Stimulated activated CD8-positive, alpha-beta memory T cell treated with anti-CD3 and anti-CD28 coated beads, Interleukin-7, amount 100 ng/mL, for 24 hours (primary cell): ENCODE results near the gene NPAT.
"Not testable (repeated sequence)": the region's sequence is repeated elsewhere in the genome, so short reads cannot be mapped to it uniquely, and the experiment has no call there.

Source experiments
- DNase-seq: peaks from one replicate; pipeline ENCODE4 v3.0.0-alpha.2; 2020; ENCODE audit warnings: low read depth

Gene NPAT

DNA sequence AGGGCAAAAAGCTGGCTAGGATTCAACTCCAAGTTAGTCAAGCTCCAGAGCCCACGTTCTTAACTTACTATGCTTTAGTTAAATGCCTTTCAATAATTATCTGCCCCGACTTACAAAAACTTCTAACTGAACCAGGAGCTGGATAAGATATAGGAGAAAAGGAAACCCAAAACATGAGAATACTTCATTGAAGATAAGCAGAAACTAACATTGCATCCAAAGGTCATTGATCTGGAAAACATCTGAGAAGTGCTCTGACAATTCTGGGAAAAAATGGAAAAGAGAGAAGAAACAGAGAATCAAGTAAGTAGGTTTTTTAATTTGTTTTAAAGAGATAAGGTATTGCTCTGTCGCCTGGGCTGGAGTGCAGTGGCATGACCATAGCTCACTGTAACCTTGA lies 73.9 kb downstream of the NPAT start:
- DNase-seq: no peak

DNA sequence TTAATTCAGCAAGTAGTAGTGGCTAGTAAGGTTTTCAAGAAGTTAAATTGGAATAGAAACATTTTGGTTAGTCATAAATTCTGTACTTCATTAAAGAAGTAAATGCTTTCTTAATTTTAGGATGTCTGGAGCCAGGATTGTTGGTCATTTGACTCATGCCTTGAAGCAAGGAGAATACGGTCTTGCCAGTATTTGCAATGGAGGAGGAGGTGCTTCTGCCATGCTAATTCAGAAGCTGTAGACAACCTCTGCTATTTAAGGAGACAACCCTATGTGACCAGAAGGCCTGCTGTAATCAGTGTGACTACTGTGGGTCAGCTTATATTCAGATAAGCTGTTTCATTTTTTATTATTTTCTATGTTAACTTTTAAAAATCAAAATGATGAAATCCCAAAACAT lies 75.3 kb downstream of the NPAT start:
- no peak for DNase-seq

DNA sequence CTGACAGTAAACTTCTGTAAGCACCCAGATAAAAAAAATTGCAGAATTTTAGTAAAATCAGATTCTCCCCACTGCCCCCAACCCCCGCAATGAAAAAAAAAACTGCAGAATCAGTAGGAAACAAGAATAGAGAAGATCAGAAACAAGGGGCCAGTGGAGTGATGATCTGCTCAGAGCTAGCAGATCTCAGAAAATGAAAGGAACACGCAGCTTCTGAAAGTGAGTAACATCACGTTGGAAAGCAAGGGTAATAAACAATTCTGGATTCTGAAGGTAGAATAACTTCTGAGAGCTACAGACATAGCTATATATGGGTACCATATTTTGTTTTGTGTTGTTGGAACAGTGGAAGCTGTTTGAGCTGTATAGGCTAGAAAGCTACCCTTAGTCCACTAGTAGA lies 77.8 kb downstream of the NPAT start:
- DNase-seq: no peak

DNA sequence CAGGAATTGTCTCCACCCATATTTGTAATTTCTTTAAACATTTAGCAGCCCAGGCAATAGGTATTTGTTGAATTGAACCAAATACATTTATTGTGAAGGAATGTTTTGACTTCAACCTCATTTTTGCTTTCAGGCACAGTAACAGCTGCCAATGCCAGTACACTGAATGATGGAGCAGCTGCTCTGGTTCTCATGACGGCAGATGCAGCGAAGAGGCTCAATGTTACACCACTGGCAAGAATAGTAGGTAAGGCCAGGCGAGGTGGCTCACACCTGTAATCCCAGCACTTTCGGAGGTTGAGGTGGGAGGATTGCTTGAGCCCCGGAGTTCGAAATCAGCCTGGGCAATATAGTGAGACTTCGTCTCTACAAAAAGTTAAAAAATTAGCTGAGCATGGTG lies 80.1 kb downstream of the NPAT start:
- no peak for DNase-seq

DNA sequence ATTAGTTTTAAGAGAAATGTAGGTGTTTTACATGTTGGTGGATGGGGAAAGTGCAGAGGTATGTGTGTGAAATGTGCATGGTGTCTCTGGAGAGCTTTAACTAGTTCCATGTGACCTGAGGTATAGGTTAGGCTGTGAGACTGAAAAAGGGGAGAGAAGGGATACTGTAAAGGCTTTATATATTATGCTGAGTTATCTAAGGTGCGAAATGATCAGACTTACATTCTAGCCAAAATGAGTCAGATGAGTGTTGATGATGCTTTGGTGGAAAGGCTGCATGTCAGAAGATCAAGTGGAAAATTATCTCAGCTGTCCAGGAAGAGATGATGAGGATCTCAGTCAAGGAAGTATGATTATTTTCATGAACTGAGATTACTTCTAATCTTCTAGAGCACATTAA lies 85.2 kb downstream of the NPAT start:
- no peak for DNase-seq

DNA sequence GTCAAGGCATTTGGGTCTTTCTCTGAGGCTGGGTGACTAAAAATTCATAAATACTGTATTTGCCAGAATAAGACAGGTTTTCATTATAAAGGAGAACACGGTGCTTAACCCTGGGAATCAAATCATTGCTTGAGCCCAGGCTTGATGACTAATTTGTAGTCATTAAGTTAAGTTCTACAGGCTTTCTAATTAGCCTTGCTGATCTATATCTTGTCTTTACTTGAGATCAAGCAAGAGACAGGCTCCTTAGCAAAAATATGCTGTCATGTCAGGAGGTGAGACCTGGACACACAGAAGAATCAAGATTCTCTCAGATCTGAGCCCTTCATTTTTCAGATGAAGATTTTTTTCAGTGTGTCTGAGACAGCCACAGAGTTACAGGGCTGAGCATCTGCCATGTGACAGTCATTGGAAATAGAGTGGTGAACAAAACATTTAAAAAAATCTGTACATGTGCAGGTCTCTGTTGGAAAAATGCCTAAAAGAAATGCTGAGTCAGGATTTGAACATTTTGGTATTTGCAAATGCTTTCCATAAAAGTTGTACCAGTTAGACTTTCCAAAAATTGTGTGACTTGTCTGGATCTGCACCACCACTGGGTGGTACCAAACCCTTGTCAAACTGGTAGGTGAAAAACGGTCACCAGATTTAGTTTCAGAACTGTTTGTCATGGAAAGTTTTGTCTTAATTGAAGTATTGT lies 86.4 kb downstream of the NPAT start:
- no peak for DNase-seq

DNA sequence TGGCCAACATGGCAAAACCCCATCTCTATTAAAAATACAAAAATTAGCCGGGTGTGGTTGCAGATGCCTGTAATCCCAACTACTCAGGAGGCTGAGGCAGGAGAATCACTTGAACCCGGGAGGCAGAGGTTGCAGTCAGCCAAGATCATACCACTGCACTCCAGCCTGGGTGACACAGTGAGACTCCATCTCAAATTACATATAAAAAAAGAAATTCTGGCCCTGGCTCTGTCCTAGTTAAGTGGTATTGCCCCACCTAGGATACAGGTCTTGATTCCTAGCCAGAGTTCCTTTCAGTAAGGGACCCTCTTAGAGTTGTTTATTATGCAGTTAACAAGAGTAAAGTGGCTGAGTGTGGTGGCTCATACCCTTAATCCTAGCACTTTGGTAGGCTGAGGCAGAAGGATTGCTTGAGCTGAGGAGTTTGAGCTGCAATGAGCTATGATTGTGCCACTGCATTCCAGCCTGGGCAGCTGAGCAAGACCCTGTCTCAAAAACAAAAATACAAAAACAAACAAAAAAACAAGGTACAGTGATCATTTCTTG lies 89.4 kb downstream of the NPAT start:
- DNase-seq: not testable (repeated sequence)

DNA sequence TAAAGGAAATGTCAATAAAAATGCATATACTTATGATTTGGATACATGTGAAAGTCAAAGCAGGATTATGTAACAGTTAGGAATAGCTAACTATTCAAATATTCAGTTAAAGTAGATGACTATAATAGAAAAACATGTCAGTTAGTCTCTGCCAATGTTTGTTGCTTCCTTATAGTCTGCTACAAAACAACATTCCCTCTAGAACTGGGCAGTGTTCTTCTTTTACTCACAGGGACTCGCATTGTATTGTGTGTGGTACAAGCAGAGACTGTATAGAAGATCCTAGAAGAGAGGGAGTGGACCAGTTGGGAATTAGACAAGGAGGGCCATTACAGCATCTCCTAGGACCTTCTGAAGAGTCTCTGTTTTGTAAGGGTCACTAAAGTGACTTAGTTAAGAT lies 90.4 kb downstream of the NPAT start:
- no peak for DNase-seq

DNA sequence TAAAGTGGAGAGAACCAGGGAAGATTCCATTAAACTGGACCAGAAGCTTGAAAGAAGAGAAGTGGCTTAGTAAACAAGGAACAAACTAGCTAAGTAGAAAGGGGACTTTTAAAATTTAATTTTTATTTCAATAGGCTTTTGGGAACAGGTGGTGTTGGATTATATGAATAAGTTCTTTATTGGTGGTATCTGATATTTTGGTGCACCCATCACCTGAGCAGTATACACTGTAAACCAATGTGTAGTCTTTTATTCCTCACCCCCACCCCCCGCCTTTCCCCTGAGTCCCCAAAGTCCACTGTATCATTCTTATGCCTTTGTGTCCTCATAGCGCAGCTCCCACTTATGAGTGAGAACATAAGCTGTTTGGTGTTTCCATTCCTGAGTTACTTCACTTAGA lies 93.7 kb downstream of the NPAT start:
- DNase-seq: no peak

DNA sequence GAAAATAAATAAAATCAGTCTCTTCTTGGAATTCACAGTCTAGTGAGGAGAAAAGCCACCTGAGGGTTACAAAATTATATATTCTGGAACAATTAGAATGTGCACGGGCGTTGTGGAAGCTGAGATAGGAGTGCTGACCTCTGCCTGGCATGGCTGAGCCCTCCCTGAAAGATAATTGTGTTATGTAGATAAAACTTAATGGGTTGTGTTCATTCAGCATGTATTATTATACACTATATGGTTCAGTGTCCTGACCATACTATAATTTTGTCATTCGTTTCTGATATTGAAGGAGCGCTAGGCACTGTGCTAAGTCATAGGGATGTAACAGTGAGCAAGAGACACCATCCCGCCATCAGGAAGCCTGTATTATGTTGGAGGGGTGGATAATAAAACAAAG lies 97.3 kb downstream of the NPAT start:
- no peak for DNase-seq

DNA sequence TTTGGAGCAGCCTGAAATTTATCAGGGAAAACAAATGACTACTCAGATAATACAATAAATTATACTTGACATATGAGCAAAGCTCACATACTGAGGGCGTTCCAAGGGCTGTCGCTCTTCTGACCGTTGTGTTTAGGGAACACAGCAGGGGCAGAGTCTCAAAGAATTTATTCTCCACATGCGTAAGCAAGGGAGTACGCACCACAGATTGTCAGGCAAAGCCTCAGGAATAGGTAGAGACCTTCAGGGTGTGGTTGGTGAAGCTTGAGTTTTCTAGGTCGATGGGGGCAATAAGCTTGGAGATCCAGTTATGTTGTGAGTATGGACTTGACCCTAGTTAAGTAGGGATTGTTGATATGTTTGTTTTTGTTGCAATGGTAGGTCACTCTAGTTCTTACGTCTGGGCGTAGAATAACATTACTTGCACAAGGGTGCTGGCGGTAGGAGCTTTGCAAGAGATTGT lies 100.2 kb downstream of the NPAT start:
- DNase-seq: no peak

DNA sequence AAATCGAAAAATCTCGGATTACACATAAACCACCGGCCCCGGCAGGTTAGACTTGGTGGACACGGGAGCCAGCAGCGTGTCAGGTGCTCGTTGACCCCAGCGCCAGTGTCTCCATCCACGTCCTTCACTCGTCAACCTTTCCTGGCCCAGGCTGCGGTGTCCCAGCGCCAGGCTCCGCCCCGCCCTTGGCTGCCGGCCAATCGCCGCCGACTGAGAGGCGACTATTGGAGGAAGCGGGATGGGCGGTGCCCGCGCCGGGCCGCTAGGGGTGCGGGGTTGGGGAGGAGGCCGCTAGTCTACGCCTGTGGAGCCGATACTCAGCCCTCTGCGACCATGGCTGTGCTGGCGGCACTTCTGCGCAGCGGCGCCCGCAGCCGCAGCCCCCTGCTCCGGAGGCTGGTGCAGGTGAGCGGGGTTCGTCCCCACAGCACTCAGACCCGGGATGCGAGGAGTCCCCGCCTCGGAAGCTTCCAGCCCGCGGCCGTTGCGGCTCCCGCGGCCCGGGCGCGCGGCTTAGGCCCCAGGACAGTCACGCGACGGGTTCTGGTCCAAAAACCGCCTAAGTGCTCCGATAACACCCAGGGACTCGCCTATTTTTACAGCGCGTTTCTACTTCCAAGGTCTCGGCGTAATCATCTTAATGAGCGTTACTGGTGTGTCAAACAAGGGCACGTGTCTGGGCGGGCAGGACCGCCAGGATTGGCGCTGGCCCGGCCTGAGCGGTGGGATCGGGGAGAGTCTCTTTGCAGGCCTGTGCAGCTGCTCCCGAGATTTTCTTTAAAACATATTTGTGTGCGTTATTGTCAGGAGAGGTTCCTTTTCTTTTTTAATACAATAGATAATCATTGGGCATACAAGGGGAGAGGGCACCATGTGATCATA lies 100.9 kb downstream of the NPAT start, which contains the start of gene ACAT1:
ACAT1 (plus strand) TSS at position 294 of the 882 bp plus-strand sequence; CDS start at position 334, 40 bp downstream.
- peak; percentile 94 for DNase-seq

DNA sequence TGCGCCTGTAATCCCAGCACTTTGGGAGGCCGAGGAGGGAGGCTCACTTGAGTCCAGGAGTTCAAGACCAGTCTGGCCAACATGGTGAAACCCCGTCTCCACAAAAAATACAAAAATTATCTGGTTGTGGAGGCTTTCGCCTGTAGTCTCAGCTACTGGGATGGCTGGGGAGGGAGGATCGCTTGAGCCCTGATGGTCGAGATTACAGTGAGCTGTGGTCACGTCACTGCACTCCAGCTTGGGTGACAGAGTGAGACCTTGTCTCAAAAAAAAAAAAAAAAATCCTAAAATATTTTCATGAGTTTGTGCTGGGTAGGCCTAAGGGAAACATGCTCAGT lies 101.5 kb downstream of the NPAT start:
- not testable (repeated sequence) for DNase-seq

DNA sequence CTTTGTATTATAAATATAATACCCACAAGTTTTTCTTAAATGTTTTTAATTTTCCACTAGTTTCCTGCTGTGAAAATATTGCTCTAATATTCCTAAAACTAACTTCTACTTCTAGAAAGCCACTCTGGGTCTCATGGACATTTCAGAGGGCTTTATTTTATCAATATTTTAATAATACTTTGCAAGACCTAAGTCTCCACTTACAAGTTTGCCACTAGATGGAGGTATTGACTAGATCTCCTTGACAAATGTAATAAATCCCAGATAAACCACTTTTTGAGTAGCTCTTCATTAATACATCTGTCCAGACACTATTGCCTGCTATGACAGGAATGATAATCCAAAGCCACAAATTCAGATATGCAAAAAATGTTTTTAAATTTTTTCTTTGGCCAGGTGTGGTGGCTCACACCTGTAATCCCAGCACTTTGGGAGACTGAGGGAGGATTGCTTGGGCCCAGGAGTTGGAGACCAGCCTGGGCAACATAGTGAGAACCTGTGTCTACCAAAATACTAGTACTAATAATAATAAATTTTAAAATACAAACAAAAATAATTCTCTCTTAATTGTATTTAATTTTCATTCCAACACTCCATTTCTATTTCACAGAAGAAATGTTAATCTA lies 104.6 kb downstream of the NPAT start:
- no peak for DNase-seq

DNA sequence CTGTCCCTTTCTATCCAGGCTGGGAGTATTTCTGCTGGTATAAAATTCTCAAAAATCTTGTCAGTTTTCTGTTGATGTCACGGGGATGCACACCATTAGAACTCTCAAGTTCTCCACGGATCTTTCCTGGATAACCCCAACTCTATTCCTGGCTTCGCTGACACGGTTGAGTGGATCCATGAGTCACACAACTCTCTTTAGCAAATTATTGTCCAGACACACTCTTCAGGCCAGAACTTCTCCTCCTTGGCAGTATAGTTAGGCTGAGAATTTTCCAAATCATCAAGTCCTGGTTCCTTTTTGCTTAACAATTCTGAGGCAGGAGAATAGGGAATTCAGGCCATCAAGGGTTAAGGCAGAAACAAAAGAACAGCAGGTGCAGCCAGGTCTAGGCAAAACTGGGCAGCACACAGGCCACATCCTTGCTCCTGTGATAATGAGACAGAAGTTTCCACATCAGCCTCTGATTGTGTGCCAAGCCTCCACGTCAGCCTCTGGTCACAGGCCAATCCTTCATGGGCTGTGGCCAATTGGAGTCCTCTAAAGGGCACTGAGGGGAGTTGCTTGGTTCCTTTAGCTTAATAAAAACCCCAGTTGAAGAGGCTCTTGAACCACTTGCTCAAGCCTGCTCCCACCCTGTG lies 106.8 kb downstream of the NPAT start:
- no peak for DNase-seq

DNA sequence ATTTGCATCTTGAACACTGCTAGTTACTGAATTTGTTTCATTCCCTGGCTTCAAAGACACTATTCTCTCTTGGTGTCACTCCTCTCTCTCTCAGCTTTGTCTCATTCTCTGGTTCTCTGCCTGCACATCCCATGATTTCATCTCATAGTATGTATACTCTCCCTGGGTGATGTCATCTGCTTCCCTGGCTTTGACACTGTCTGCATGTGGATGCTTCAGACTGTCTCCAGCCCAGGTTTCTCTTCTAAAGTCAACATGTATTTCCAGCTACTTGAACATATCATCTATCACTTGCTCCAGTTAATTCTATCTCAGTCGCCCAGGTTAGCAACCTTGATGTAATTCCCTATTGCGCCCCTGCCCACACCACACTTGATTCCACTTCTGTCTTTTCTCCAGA lies 110.4 kb downstream of the NPAT start:
- DNase-seq: no peak

DNA sequence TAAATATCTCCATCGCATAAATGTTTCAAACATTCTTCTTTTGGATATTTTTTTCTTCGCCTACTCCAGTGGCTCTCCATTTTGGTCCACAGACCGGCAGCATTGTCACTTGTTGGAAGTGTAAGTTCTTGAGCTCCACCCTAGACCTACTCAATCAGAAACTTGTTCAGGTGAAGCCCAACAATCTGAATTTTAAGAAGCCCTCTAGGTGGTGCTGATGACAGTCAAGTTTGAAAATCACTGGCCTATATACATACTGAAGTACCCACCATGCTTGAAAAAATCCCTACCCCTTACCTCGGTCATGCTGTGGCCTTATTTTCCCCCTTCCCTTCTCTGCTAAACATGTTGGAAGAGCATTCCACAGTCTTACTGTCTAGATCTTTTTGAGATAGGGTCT lies 111.3 kb downstream of the NPAT start:
- DNase-seq: no peak
